Frontal cortex (tissue), 4 donors: ENCODE measurements around the gene NR1I3. TPM values are rescaled to one million over a fixed set of nuclear protein-coding genes. Genes with fewer than 3 reads are reported as not detected.
"Not testable (repeated sequence)": the region's sequence is repeated elsewhere in the genome, so short reads cannot be mapped to it uniquely, and the experiment has no call there.

Source experiments
- DNase-seq, 2 donors: peaks; one replicate each; pipeline ENCODE4 v3.0.0; 2012; ENCODE audit warnings: low spot score in 2 of 2
- FAIRE-seq: peaks from 2 replicates; lab custom pipeline; 2012; peaks lifted over from hg19 to GRCh38; lab: Jason Lieb, UNC
- total RNA-seq: library from RNA; depleted of rRNA; stranded (reverse); fragments of >200 nt; gene quantifications from one replicate; pipeline ENCODE4 v1.2.3, GENCODE V29; 2014
- donor health status: control.
- donor health status: control.
- donor health status: control.

NR1I3 gene
- total RNA-seq, result not detected

DNA sequence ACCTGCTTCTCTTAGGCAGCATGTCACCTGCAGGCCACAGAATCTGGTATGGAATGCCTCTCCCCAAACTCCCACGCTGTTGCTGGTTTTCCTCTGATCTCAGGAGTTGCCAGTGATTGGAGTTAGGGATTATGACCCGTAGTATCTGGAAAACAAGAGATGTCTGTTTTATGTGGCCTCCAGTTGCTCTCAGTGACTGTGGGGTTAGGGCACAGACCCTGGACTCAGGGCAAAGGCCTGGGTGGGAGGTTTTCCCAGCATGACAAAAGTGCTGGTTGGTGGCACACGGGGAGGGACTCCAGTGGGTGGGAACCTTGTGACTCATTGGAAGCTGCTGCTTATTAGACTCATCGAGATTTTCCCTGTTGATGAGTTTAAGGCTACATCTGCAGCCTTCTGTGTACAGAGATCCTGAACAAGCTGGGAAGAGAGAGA, at the start of gene NR1I3:
TSS of gene NR1I3 (minus strand) at position 165 of the 435 bp plus-strand sequence. CDS start 1,638 bp downstream, outside the sequence.
- FAIRE-seq (no peak), DNase-seq (no peak)

DNA sequence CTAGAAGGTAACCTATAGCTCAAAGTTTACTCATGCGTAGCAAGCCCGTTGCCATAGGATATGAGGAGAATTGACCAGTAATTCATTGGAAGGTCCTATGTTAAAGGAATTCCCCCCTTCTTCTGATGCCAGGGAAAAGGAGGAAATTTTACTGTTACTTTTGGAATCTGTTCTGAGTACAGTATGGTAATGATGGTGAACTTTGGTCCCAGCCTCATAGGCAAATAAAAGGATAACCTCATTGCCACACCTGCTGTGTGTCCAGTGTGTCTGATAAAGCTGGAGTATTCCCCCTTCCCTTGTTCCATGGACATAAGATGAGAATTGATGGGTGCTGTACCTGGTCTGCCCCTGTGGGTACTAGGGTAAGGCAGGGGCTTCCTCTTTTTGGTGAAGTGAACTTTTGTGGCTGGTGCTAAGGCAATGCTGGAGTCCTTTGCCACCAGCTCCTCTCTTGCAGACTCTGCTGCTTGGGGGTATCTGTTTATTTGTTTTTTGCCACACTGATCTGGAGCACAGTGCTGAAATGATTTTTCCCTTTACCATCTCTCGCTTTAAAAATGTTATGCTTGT, 49.6 kb upstream of the NR1I3 start:
- no peak for FAIRE-seq
- DNase-seq, result no peak

DNA sequence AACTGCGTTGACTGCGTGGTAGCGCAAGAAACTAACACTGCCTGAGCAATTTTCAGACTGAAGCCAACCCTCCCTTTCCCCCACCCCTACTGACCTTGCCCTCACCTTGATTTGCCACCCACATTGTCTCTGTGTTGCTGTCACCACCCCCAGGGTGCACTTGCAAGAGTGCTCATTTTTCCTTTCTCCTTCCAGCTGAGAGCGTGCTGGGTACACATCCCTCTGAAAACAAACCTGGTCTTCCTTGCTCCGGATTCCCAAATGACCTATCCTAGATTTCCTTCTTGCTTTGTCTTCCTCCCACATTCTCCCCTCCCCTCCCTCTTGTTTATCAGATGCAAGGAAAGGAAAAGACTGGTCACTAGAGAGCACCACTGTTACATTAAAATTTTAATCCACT, 47.5 kb upstream of the NR1I3 start:
- DNase-seq, result no peak
- no peak for FAIRE-seq

- no peak for FAIRE-seq
- no peak for DNase-seq
These were observed 47.1 kb upstream of the NR1I3 start for GRCh38 chr1:161285113-161285512.

GRCh38 chr1:161282991-161283390, 45.0 kb upstream of the NR1I3 start:
- FAIRE-seq (no peak), DNase-seq (no peak)

DNA sequence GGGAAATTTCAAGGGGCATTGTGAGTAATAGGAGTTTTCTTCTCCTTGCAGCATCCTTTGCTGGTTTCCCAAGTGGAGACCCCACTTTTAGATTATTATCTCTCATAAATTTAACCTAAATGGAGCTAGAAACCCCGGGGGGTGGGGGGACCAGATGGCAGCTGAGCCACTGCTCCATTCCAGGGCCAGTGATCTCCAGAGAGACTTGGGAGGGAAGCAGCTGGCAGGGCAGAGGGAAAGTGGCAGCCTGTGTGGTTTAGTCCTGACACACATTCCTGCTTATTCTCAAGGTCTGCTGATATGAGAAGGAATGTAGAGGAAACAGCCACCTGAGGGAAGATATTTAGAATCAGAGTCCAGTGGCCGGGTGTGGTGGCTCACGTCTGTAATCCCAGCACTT, 36.9 kb upstream of the NR1I3 start:
- no peak for DNase-seq
- no peak for FAIRE-seq

DNA sequence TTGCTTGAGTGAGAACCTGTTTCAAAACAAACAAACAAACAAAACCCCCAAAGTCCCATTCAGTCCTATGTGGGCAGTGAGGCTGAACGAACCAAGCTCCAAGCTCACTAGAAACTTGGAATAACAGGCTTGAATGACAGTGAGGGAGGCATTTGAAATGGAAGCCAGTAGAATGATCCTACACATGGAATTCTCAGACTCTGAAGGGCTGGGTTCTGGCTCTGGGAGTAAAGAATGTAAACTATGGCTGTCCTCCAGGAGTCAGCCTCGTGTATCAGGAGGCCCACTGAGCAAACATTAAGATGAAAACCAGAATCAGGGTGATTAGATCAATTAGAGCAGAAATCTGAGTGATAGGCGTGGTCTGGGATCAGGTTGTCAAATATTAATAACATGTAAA, 35.4 kb upstream of the NR1I3 start:
- FAIRE-seq (no peak), DNase-seq (no peak)

- no peak for FAIRE-seq
- no peak for DNase-seq
These were observed 29.3 kb upstream of the NR1I3 start for GRCh38 chr1:161267321-161267720.

- no peak for FAIRE-seq
- no peak for DNase-seq
These were observed 28.8 kb upstream of the NR1I3 start for GRCh38 chr1:161266836-161267235.

DNA sequence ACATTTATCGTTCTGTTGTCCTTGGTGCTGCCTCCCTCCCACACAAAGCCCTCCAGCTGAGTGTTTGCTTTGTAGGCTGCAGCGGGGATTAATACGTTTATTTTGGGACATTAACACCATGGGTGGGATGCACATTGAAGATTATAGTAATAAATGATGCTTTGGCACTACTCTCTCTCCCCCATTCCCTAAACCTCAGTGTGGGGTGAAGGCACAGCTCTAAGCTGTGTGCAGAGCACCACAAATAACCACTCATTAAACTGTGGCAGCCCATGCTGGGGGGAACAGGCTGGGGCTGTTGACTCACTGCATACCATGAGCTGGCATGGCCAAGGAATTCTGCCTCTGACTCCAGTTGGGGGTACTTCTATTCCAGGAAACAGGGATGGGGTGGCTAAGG, 28.2 kb upstream of the NR1I3 start:
- FAIRE-seq, result no peak

DNA sequence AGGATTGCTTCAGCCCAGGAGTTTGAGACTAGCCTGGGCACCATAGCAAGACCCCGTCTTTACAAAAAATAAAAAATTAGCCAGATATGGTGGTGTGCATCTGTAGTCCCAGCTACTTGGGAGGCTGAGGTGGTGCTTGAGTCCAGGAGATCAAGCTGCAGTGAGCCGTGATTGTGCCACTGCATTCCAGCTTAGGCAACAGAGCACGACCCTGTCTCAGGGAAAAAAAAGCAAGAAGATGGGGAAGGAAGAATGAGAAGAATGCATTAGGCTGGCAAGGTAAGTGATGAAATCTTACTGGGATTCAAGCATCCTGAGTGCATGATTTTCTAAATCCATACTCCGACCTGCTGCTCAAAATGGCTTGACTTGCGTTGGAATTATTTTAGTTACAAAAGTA, 27.3 kb upstream of the NR1I3 start:
- no peak for FAIRE-seq

More for the DNA sequence above, 28.2 kb upstream of the NR1I3 start:
- no peak for DNase-seq

GRCh38 chr1:161261261-161262235, 23.5 kb upstream of the NR1I3 start:
- no peak for FAIRE-seq
- no peak for DNase-seq

More for the DNA sequence above, 27.3 kb upstream of the NR1I3 start:
- no peak for DNase-seq

DNA sequence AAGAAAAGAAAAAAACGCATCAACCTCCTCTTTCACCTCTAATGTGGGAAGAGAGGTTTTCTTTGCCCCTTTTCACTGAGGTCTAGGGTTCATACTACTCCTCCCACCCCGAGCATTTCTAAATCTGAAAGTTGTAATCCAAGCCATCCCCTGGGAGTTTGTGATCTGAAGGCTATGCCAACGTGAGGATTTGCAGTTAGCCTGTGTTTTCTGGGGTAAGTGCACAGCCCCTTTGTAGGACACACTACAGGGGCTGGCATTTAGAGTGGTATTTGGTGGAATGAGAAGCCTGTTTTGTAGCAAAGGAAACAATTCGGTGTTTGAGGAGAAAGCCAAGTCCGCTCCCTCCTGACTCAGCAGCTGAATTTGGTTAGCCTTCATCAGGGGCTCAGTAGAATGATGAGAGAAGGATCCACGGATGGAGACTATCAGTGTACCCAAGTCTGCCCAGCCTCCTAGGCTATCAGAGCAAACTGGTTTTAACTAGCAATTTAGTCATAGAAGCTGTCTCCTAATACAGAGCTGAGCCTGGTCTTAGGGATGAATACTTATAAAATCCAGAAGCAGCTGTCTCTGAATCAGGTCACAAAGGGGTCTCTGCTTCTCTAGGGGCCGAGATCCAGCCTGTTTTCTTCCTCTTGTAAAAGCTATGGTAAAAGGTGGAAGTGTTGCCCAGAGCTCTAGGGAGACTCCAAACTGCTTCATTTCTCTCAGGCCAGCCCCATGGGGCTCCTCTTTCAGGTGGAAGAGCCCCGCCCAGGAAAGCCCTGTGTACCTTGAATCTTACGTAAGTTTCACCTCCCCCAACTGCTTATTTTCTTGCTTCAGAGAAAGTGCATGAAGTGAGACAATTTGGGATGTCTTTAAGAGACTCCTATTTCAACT, 22.6 kb upstream of the NR1I3 start:
- DNase-seq, result no peak
- FAIRE-seq, result no peak

GRCh38 chr1:161259765-161260164, 21.8 kb upstream of the NR1I3 start:
- DNase-seq, result no peak
- FAIRE-seq, result no peak

DNA sequence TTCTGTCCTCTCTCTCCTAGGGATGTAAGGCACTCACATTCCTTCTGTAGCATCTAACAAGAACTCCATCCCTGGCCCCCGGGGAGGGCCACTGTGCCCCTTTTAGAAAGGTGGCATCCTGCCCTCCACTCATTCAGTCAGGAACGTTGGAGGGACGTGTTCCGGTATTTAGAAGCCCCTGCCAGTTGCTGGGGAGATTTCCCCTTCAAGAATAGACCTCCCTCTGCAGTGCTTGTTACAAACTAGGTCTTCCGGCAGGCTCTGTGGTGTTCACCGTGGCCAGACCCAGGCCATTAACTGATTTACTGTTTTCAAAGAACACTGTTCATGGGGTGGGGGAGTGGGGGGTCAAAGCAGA, 21.3 kb upstream of the NR1I3 start:
- FAIRE-seq, result no peak
- no peak for DNase-seq

- DNase-seq (peak; percentile 68 to 77), FAIRE-seq (no peak)
These were observed 20.7 kb upstream of the NR1I3 start, which contains the start of gene PCP4L1 for GRCh38 chr1:161258439-161259344. Gene PCP4L1, plus strand, starts transcription at chr1:161258745. Its CDS starts 230 bp downstream, at chr1:161258975.

GRCh38 chr1:161257109-161257508, 19.1 kb upstream of the NR1I3 start:
- FAIRE-seq, DNase-seq: not testable (repeated sequence)

DNA sequence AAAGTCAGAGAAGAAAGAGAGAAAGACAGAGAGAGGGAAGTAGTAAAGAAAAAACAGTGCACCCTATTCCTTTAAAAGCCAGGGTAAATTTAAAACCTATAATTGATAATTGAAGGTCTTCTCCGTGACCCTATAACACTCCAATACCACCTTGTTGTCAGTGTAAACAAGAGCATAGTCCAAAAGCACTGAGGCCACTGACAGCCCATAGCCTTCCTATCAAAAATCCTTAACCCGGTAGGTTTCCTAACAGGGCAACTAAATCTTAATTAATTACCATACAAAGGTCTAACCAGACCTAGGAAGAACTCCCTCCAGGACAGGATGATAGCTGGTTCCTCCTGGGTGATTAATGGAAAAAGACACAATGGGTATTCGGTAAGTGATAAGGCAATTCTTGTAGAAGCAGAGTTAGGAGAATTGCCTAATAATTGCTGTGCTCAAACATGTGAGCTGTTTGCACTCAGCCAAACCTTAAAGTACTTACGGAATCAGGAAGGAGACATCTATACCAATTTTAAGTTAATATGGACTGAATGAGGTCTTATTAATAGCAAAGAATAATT, 18.0 kb upstream of the NR1I3 start:
- FAIRE-seq, result not testable (repeated sequence)

GRCh38 chr1:161255302-161255701, 17.3 kb upstream of the NR1I3 start:
- not testable (repeated sequence) for FAIRE-seq, DNase-seq

More for the DNA sequence above, 18.0 kb upstream of the NR1I3 start:
- not testable (repeated sequence) for DNase-seq
